H9 (cell line): Measurements from ENCODE around the gene NARF. TPM values are rescaled to one million over a fixed set of nuclear protein-coding genes. Genes with fewer than 3 reads are reported as not detected.
"Not testable (repeated sequence)": the region's sequence is repeated elsewhere in the genome, so short reads cannot be mapped to it uniquely, and the experiment has no call there.

Source experiments
- DNase-seq: peaks from one replicate; pipeline ENCODE4 v3.0.0-alpha.2; 2017
- H2AFZ ChIP-seq: one replicate; pipeline ENCODE4 v1.6.1; 2013; ENCODE audit warnings: mild to moderate bottlenecking, low read length, control low read depth, moderate library complexity
- H2AK5ac ChIP-seq: 2 replicates; pipeline ENCODE4 v1.6.1; 2013; ENCODE audit warnings: low read length, control low read depth, mixed read lengths; ENCODE audit not compliant: insufficient read length
- H2BK120ac ChIP-seq: one replicate; pipeline ENCODE4 v1.6.1; 2013; ENCODE audit warnings: low read depth, mild to moderate bottlenecking, low read length, control low read depth, inconsistent platforms; ENCODE audit not compliant: poor library complexity, severe bottlenecking
- H2BK12ac ChIP-seq: 2 replicates; pipeline ENCODE4 v1.6.1; 2013; ENCODE audit warnings: low read length, control low read depth, mixed read lengths, low read depth; ENCODE audit not compliant: insufficient read length
- H2BK15ac ChIP-seq: 2 replicates; pipeline ENCODE4 v1.6.1; 2013; ENCODE audit warnings: low read depth, low read length, control low read depth
- H2BK20ac ChIP-seq: one replicate; pipeline ENCODE4 v1.6.1; 2013; ENCODE audit warnings: low read depth, mild to moderate bottlenecking, low read length, control low read depth, inconsistent platforms; ENCODE audit not compliant: poor library complexity, severe bottlenecking
- H2BK5ac ChIP-seq: 2 replicates; pipeline ENCODE4 v1.6.1; 2013; ENCODE audit warnings: low read length, control low read depth, mixed read lengths; ENCODE audit not compliant: insufficient read length
- H3K14ac ChIP-seq: 2 replicates; pipeline ENCODE4 v1.6.1; 2013; ENCODE audit warnings: low read length, control low read depth; ENCODE audit not compliant: insufficient read depth
- H3K18ac ChIP-seq: 2 replicates; pipeline ENCODE4 v1.6.1; 2013; ENCODE audit warnings: low read depth, mild to moderate bottlenecking, mixed read lengths, low read length, control low read depth; ENCODE audit not compliant: insufficient read length
- H3K23ac ChIP-seq: 2 replicates; pipeline ENCODE4 v1.6.1; 2013; ENCODE audit warnings: low read length, control low read depth, mixed read lengths, low read depth; ENCODE audit not compliant: insufficient read length
- H3K23me2 ChIP-seq: 2 replicates; pipeline ENCODE4 v1.6.1; 2013; ENCODE audit warnings: low read depth, mild to moderate bottlenecking, mixed read lengths, low read length, control low read depth; ENCODE audit not compliant: insufficient read length, poor library complexity, severe bottlenecking
- H3K27ac ChIP-seq: 2 replicates; pipeline ENCODE4 v1.5.1; 2013; ENCODE audit warnings: low read length, control low read depth, mixed read lengths, low read depth; ENCODE audit not compliant: insufficient read length
- H3K27me3 ChIP-seq: 2 replicates; pipeline ENCODE4 v1.6.1; 2013; ENCODE audit warnings: low read length, control low read depth, inconsistent platforms; ENCODE audit not compliant: insufficient read depth
- H3K4ac ChIP-seq: 2 replicates; pipeline ENCODE4 v1.6.1; 2013; ENCODE audit warnings: low read depth, mild to moderate bottlenecking, control low read depth, inconsistent platforms, low read length, moderate library complexity
- H3K4me1 ChIP-seq: 2 replicates; pipeline ENCODE4 v1.6.1; 2013; ENCODE audit warnings: low read length, control low read depth, inconsistent platforms; ENCODE audit not compliant: insufficient read depth
- H3K4me2 ChIP-seq: 2 replicates; pipeline ENCODE4 v1.6.1; 2013; ENCODE audit warnings: low read length, control low read depth, mixed read lengths; ENCODE audit not compliant: insufficient read length, insufficient read depth
- H3K56ac ChIP-seq: 2 replicates; pipeline ENCODE4 v1.6.1; 2013; ENCODE audit warnings: low read depth, mild to moderate bottlenecking, mixed read lengths, low read length, control low read depth; ENCODE audit not compliant: insufficient read length
- H3K79me1 ChIP-seq: 2 replicates; pipeline ENCODE4 v1.6.1; 2013; ENCODE audit warnings: low read depth, mild to moderate bottlenecking, moderate library complexity, low read length, control low read depth, inconsistent platforms; ENCODE audit not compliant: insufficient read depth, poor library complexity, severe bottlenecking
- H3K79me2 ChIP-seq: 2 replicates; pipeline ENCODE4 v1.6.1; 2013; ENCODE audit warnings: low read length, control low read depth, inconsistent platforms; ENCODE audit not compliant: insufficient read depth
- H3K9ac ChIP-seq: 2 replicates; pipeline ENCODE4 v1.6.1; 2013; ENCODE audit warnings: low read length, control low read depth, mixed read lengths; ENCODE audit not compliant: insufficient read length; ENCODE audit errors: extremely low read depth
- H3K9me3 ChIP-seq: one replicate; pipeline ENCODE4 v1.6.1; 2013; ENCODE audit warnings: low read depth, low read length, inconsistent platforms; ENCODE audit not compliant: control insufficient read depth
- H3T11ph ChIP-seq: one replicate; pipeline ENCODE4 v1.6.1; 2013; ENCODE audit warnings: mild to moderate bottlenecking, low read length, control low read depth, inconsistent platforms
- H4K20me1 ChIP-seq: one replicate; pipeline ENCODE4 v1.6.1; 2013; ENCODE audit not compliant: control insufficient read depth, insufficient read length, insufficient read depth
- H4K5ac ChIP-seq: 2 replicates; pipeline ENCODE4 v1.6.1; 2013; ENCODE audit warnings: low read depth, mild to moderate bottlenecking, mixed read lengths, low read length, control low read depth; ENCODE audit not compliant: insufficient read length
- H4K8ac ChIP-seq: replicated peaks from 2 replicates; pipeline ENCODE4 v1.6.1; 2013; ENCODE audit warnings: low read length, control low read depth, mixed read lengths, low read depth; ENCODE audit not compliant: insufficient read length
- H4K91ac ChIP-seq: 2 replicates; pipeline ENCODE4 v1.6.1; 2013; ENCODE audit warnings: low read depth, mild to moderate bottlenecking, moderate library complexity, mixed read lengths, low read length, control low read depth; ENCODE audit not compliant: insufficient read length
- H3K27ac Mint-ChIP-seq, 3 experiments: 2 replicates in 2 of 3; 3 replicates in 1 of 3; pipeline ENCODE4 v1.8.0; 2020 to 2021; ENCODE audit warnings: mixed read lengths in 3 of 3, mild to moderate bottlenecking in 1 of 3, moderate library complexity in 1 of 3
- H3K27me3 Mint-ChIP-seq: 2 replicates; pipeline ENCODE4 v1.8.0; 2021; ENCODE audit warnings: low read depth, mild to moderate bottlenecking, moderate library complexity, mixed read lengths
- H3K36me3 Mint-ChIP-seq, 3 experiments: 2 replicates in 2 of 3; 3 replicates in 1 of 3; pipeline ENCODE4 v1.8.0; 2020 to 2021; ENCODE audit warnings: low read depth in 3 of 3, mixed read lengths in 3 of 3; ENCODE audit not compliant: insufficient read depth in 1 of 3
- H3K4me1 Mint-ChIP-seq, 2 experiments: 2 replicates each; pipeline ENCODE4 v1.8.0; 2020; ENCODE audit warnings: mixed read lengths in 2 of 2
- H3K4me3 Mint-ChIP-seq, 2 experiments: 2 replicates in 1 of 2; 3 replicates in 1 of 2; pipeline ENCODE4 v1.8.0; 2020 to 2021; ENCODE audit warnings: mild to moderate bottlenecking in 2 of 2, mixed read lengths in 2 of 2, moderate library complexity in 1 of 2
- H3K9me3 Mint-ChIP-seq, 2 experiments: 2 replicates in 1 of 2; 3 replicates in 1 of 2; pipeline ENCODE4 v1.8.0; 2020; ENCODE audit warnings: mild to moderate bottlenecking in 2 of 2, mixed read lengths in 2 of 2, moderate library complexity in 1 of 2
- whole genome bisulfite sequencing: extraction: QIAGEN DNeasy Blood & Tissue Kit; methylation state at CpG from one replicate; pipeline ENCODE4 v1.1.7; 2013; ENCODE audit warnings: missing lambda C conversion rate, low lambda C conversion rate, mixed read lengths; ENCODE audit not compliant: insufficient read length; ENCODE audit errors: extremely low coverage; 5-methylcytosine and 5-hydroxymethylcytosine counted together
- total RNA-seq: library from RNA; stranded (reverse); gene quantifications from 2 replicates; pipeline ENCODE4 v1.2.1, GENCODE V29; 2021
- TF ChIP-seq, protein P1 (sequence below): fragments of 200-600 bp; sonication (generic); conservative IDR thresholded peaks from 3 replicates; pipeline ENCODE4 v1.8.0; 2021; ENCODE audit warnings: antibody characterized with exemption, mild to moderate bottlenecking

Gene NARF
- total RNA-seq, 1 experiment from 2014 or later = 124 TPM

DNA sequence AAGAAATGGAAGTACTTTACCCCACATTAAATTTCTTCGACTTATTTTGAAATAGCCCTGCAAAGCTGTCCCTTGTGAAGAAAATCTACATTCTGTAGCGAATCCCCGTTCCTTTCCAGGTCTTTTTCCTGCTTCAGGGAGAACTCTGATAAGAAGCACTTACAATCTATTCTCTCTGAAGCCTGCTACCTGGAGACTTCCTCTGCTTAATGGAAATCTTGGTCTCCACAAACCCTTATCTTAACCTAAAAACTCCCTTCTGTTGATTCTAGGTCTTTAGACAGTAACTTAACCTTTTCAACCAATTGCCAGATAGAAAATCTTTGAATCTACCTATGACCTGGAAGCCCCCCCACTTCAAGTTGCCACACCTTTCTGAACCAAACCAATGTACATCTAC, 6.4 kb upstream of the NARF start:
- H3K27ac Mint-ChIP-seq = no peak overlapping the region
- no peak overlapping the region for H3K9ac ChIP-seq
- WGBS = no CpG with 5 or more reads among the region's 3 CpGs
- DNase-seq = no peak
- H2BK120ac ChIP-seq = no peak overlapping the region
- no peak overlapping the region for H4K8ac ChIP-seq
- H4K20me1 ChIP-seq = no peaks in the 10 kb centered on the region
- H3K27ac ChIP-seq = no peak overlapping the region
- no peaks in the 10 kb centered on the region for H3K23me2 ChIP-seq
- peaks cover 7 to 24% (median 21%) of the 10 kb centered on the region in 3 experiments for H3K36me3 Mint-ChIP-seq
- H4K5ac ChIP-seq = no peak overlapping the region
- H4K91ac ChIP-seq = no peak overlapping the region
- no peak overlapping the region for H2AK5ac ChIP-seq
- H3K79me1 ChIP-seq = no peaks in the 10 kb centered on the region
- no peak overlapping the region for H2BK15ac ChIP-seq
- TF ChIP-seq, protein P1, sequence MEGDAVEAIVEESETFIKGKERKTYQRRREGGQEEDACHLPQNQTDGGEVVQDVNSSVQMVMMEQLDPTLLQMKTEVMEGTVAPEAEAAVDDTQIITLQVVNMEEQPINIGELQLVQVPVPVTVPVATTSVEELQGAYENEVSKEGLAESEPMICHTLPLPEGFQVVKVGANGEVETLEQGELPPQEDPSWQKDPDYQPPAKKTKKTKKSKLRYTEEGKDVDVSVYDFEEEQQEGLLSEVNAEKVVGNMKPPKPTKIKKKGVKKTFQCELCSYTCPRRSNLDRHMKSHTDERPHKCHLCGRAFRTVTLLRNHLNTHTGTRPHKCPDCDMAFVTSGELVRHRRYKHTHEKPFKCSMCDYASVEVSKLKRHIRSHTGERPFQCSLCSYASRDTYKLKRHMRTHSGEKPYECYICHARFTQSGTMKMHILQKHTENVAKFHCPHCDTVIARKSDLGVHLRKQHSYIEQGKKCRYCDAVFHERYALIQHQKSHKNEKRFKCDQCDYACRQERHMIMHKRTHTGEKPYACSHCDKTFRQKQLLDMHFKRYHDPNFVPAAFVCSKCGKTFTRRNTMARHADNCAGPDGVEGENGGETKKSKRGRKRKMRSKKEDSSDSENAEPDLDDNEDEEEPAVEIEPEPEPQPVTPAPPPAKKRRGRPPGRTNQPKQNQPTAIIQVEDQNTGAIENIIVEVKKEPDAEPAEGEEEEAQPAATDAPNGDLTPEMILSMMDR = no peak
- no peak overlapping the region for H3K18ac ChIP-seq
- no peak overlapping the region for H2BK12ac ChIP-seq
- no peak overlapping the region for H2BK20ac ChIP-seq
- H2AFZ ChIP-seq = no peak overlapping the region
- H3K9me3 Mint-ChIP-seq = peaks cover 24 to 40% of the 10 kb centered on the region in 2 experiments
- no peak overlapping the region for H3K4me2 ChIP-seq
- no peaks in the 10 kb centered on the region for H3K79me2 ChIP-seq
- H2BK5ac ChIP-seq = no peak overlapping the region
- H3K27me3 ChIP-seq = no peaks in the 10 kb centered on the region
- no peaks in the 10 kb centered on the region for H3K9me3 ChIP-seq
- no peak overlapping the region; a peak in 1 of 5 replicates for H3K4me3 Mint-ChIP-seq
- H3T11ph ChIP-seq = no peak overlapping the region
- H3K4me1 Mint-ChIP-seq = peaks cover 6 to 15% of the 10 kb centered on the region in 2 experiments
- H3K4ac ChIP-seq = no peak overlapping the region
- no peaks in the 10 kb centered on the region; the same call in 1 of the 2 replicates for H3K4me1 ChIP-seq
- H3K56ac ChIP-seq = no peak overlapping the region
- H3K14ac ChIP-seq = no peak overlapping the region
- no peak overlapping the region for H3K23ac ChIP-seq
- peaks cover 16% of the 10 kb centered on the region for H3K27me3 Mint-ChIP-seq

DNA sequence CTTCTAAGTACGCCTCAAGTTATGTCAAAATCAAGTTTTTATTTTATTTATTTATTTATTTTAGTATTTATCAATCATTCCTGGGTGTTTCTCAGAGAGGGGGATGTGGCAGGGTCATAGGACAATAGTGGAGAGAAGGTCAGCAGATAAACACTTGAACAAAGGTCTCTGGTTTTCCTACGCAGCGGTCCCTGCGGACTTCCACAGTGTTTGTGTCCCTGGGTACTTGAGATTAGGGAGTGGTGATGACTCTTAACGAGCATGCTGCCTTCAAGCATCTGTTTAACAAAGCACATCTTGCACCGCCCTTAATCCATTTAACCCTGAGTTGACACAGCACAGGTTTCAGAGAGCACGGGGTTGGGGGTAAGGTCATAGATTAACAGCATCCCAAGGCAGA, 5.4 kb upstream of the NARF start:
- not testable (repeated sequence) for H3K4me3 Mint-ChIP-seq, H3K79me2 ChIP-seq

More for the DNA sequence above, 5.4 kb upstream of the NARF start:
- H3K4me1 ChIP-seq, H4K8ac ChIP-seq, H2BK12ac ChIP-seq, H2AK5ac ChIP-seq, H2AFZ ChIP-seq, DNase-seq, H3K23me2 ChIP-seq, H3K27ac ChIP-seq, H3K23ac ChIP-seq, H3K4ac ChIP-seq, H4K91ac ChIP-seq, H2BK15ac ChIP-seq, H3K79me1 ChIP-seq, H3K18ac ChIP-seq, H3K4me2 ChIP-seq, H3K9me3 ChIP-seq, H2BK5ac ChIP-seq, H3K27ac Mint-ChIP-seq, H3T11ph ChIP-seq, H3K9ac ChIP-seq, H2BK120ac ChIP-seq, H2BK20ac ChIP-seq, H3K14ac ChIP-seq, H4K5ac ChIP-seq, H4K20me1 ChIP-seq, H3K27me3 ChIP-seq, H3K56ac ChIP-seq: not testable (repeated sequence)
- H3K9me3 Mint-ChIP-seq = peaks cover 24 to 40% of the 10 kb centered on the region in 2 experiments
- H3K4me1 Mint-ChIP-seq = peaks cover 14 to 18% of the 10 kb centered on the region in 2 experiments
- peaks cover 16% of the 10 kb centered on the region for H3K27me3 Mint-ChIP-seq
- WGBS = no CpG with 5 or more reads among the region's 7 CpGs
- peaks cover 7 to 18% (median 16%) of the 10 kb centered on the region in 3 experiments for H3K36me3 Mint-ChIP-seq
